Measurements from ENCODE around the gene VPS33A.
A peak's percentile ranks its signal among the peaks of the same experiment; 100 is the strongest.

Gene VPS33A

GRCh38 chr12:122195405-122195804 lies 70.9 kb downstream of the VPS33A start:
- DNase-seq, result no peak
- peaks cover 21% of the 10 kb centered on the region for H3K9me3 Mint-ChIP-seq
- no peak for TF ChIP-seq CTCF (IDR thresholded peaks at IDR 0.05)
- H3K36me3 Mint-ChIP-seq (ENCODE audit: low read depth), result peaks cover 13% of the 10 kb centered on the region
- peaks cover 6% of the 10 kb centered on the region for H3K27me3 Mint-ChIP-seq (ENCODE audit: low read depth, poor library complexity)
- H3K27ac Mint-ChIP-seq, result no peak overlapping the region
- peaks cover 40% of the 10 kb centered on the region for H3K4me1 Mint-ChIP-seq
- no peak overlapping the region for H3K4me3 Mint-ChIP-seq

- no peak for DNase-seq
- peaks cover 5% of the 10 kb centered on the region for H3K27me3 Mint-ChIP-seq (ENCODE audit: low read depth, poor library complexity)
- peaks cover 13% of the 10 kb centered on the region for H3K36me3 Mint-ChIP-seq (ENCODE audit: low read depth)
- peaks cover 21% of the 10 kb centered on the region for H3K9me3 Mint-ChIP-seq
- no peak for TF ChIP-seq CTCF (IDR thresholded peaks at IDR 0.05)
- H3K4me3 Mint-ChIP-seq, result no peak overlapping the region
- peaks cover 43% of the 10 kb centered on the region for H3K4me1 Mint-ChIP-seq
- H3K27ac Mint-ChIP-seq, result no peak overlapping the region
Measured at GRCh38 chr12:122194804-122195203, 71.5 kb downstream of the VPS33A start.

GRCh38 chr12:122192441-122192840 lies 73.9 kb downstream of the VPS33A start:
- Mint-ChIP-seq H3K27me3 (ENCODE audit: low read depth, poor library complexity) (peaks cover 4% of the 10 kb centered on the region), H3K4me1 (peaks cover 43% of the 10 kb centered on the region), H3K9me3 (peaks cover 21% of the 10 kb centered on the region), H3K36me3 (ENCODE audit: low read depth) (peaks cover 13% of the 10 kb centered on the region), H3K27ac (no peak overlapping the region), H3K4me3 (no peak overlapping the region)
- no peak for DNase-seq
- no peak for TF ChIP-seq CTCF (IDR thresholded peaks at IDR 0.05)

GRCh38 chr12:122190842-122191668 lies 75.2 kb downstream of the VPS33A start:
- DNase-seq, result peak; percentile 75
- peak; percentile 73 for TF ChIP-seq CTCF (IDR thresholded peaks at IDR 0.05)
- Mint-ChIP-seq H3K27ac (no peak overlapping the region), H3K9me3 (peaks cover 19% of the 10 kb centered on the region), H3K36me3 (ENCODE audit: low read depth) (peaks cover 12% of the 10 kb centered on the region), H3K4me1 (peaks cover 36% of the 10 kb centered on the region), H3K27me3 (ENCODE audit: low read depth, poor library complexity) (peaks cover 6% of the 10 kb centered on the region), H3K4me3 (no peak overlapping the region)

GRCh38 chr12:122189626-122190475 lies 76.4 kb downstream of the VPS33A start:
- H3K27me3 Mint-ChIP-seq (ENCODE audit: low read depth, poor library complexity), result peaks cover 10% of the 10 kb centered on the region
- no peak for DNase-seq
- H3K4me1 Mint-ChIP-seq, result peaks cover 38% of the 10 kb centered on the region
- no peak overlapping the region for H3K4me3 Mint-ChIP-seq
- no peak for TF ChIP-seq CTCF (IDR thresholded peaks at IDR 0.05)
- H3K36me3 Mint-ChIP-seq (ENCODE audit: low read depth), result peaks cover 5% of the 10 kb centered on the region
- H3K27ac Mint-ChIP-seq, result no peak overlapping the region
- peaks cover 8% of the 10 kb centered on the region for H3K9me3 Mint-ChIP-seq
